HepG2 (cell line): ENCODE data around the gene TLR9. TPM values are rescaled to one million over a fixed set of nuclear protein-coding genes. Genes with fewer than 3 reads are reported as not detected.
A peak's percentile ranks its signal among the peaks of the same experiment; 100 is the strongest.

ENCODE experiments used
- ATAC-seq: fragments of 200-7000 bp; cut with Tn5 transposase; 3 replicates; pipeline ENCODE4 v1.9.1; 2020; ENCODE audit warnings: mild to moderate bottlenecking, moderate library complexity
- BruUV-seq: library from RNA; stranded (reverse); fragments of 400-500 nt; replicated peaks from 2 replicates; lab custom pipeline; 2021; lab: Mats Ljungman, UMichigan
- CTCF ChIA-PET: fragments of 300-600 bp; formaldehyde crosslinking; extraction: SDS; loops from one replicate; lab custom pipeline; 2021; ENCODE audit warnings: low total read pairs, inconsistent platforms, low intra/inter-chr PET ratio; lab: Yijun Ruan, JAX
- POLR2A ChIA-PET: fragments of 350-600 bp; sonication (Branson Sonifier 250); formaldehyde crosslinking; loops from one replicate; lab custom pipeline; 2020; ENCODE audit warnings: antibody characterized with exemption, inconsistent platforms; lab: Yijun Ruan, JAX
- DNase-seq: peaks from one replicate; pipeline ENCODE4 v3.0.0-alpha.2; 2015; ENCODE audit warnings: low spot score
- FAIRE-seq: peaks from 3 replicates; lab custom pipeline; 2011; peaks lifted over from hg19 to GRCh38; lab: Jason Lieb, UNC
- H2AFZ ChIP-seq: one replicate; pipeline ENCODE4 v1.6.1; 2011; ENCODE audit warnings: low read length, inconsistent platforms
- H3K27ac ChIP-seq: fragments of 300-600 bp; 3 replicates; pipeline ENCODE4 v1.8.0; 2011; ENCODE audit warnings: mixed run types, mild to moderate bottlenecking, mixed read lengths, low read length, inconsistent platforms; ENCODE audit not compliant: insufficient read depth; ENCODE audit errors: extremely low read length
- H3K27me3 ChIP-seq, 2 experiments: fragments of 200-600 bp in 1 of 2; 2 replicates in 1 of 2; 3 replicates in 1 of 2; pipeline versions ENCODE4 v1.6.0 to v1.8.0; 2011; ENCODE audit warnings: low read length in 2 of 2, mild to moderate bottlenecking in 2 of 2, moderate library complexity in 2 of 2, inconsistent platforms in 1 of 2; ENCODE audit not compliant: insufficient read depth in 2 of 2, control insufficient read depth in 1 of 2
- H3K36me3 ChIP-seq, 2 experiments: fragments of 200-600 bp in 1 of 2; replicated peaks in 1 of 2; 2 replicates in 1 of 2; 3 replicates in 1 of 2; pipeline versions ENCODE4 v1.5.1 to v1.8.0; 2011; ENCODE audit warnings: low read length in 2 of 2, inconsistent platforms in 1 of 2; ENCODE audit not compliant: insufficient read depth in 2 of 2, control insufficient read depth in 1 of 2
- H3K4me1 ChIP-seq: 2 replicates; pipeline ENCODE4 v1.5.1; 2012; ENCODE audit warnings: low read length, inconsistent platforms; ENCODE audit not compliant: insufficient read depth
- H3K4me2 ChIP-seq: 2 replicates; pipeline ENCODE4 v1.6.0; 2011; ENCODE audit warnings: low read depth, low read length, inconsistent platforms
- H3K4me3 ChIP-seq, 3 experiments: fragments of 200-600 bp in 1 of 3; sonication (generic), shearing (Covaris generic) in 1 of 3; replicated peaks in 1 of 3; 2 replicates each; pipeline ENCODE4 v1.5.1; 2011 to 2016; ENCODE audit warnings: low read length in 3 of 3, inconsistent platforms in 2 of 3, low read depth in 2 of 3, mild to moderate bottlenecking in 2 of 3, control low read depth in 1 of 3, mixed read lengths in 1 of 3; ENCODE audit not compliant: insufficient read depth in 1 of 3
- H3K79me2 ChIP-seq: one replicate; pipeline ENCODE4 v1.6.1; 2011; ENCODE audit warnings: low read length, inconsistent platforms; ENCODE audit not compliant: insufficient read depth
- H3K9ac ChIP-seq: 2 replicates; pipeline ENCODE4 v1.6.0; 2011; ENCODE audit warnings: mild to moderate bottlenecking, low read depth, low read length, inconsistent platforms; ENCODE audit not compliant: insufficient read depth
- H3K9me3 ChIP-seq: 2 replicates; pipeline ENCODE4 v1.5.1; 2012; ENCODE audit warnings: mild to moderate bottlenecking, low read length
- H4K20me1 ChIP-seq: 2 replicates; pipeline ENCODE4 v1.6.0; 2011; ENCODE audit warnings: inconsistent platforms, mild to moderate bottlenecking, low read length, moderate library complexity; ENCODE audit not compliant: insufficient read depth
- FOXK2 ChIP-seq: fragments of 450-650 bp; IDR thresholded peaks from 2 replicates; pipeline ENCODE4 v1.6.1; 2016
- MXD3 ChIP-seq: IDR thresholded peaks from 2 replicates; pipeline ENCODE4 v1.6.1; 2016; ENCODE audit warnings: mild to moderate bottlenecking, missing biosample characterization, missing genetic modification reagents
- NKX3-1 ChIP-seq: sonication (generic); formaldehyde crosslinking; IDR thresholded peaks from 2 replicates; pipeline ENCODE4 v1.5.0; 2020; ENCODE audit warnings: missing genetic modification reagents
- POLR2AphosphoS5 ChIP-seq: IDR thresholded peaks from 2 replicates; pipeline ENCODE4 v1.6.1; 2012; ENCODE audit warnings: low read depth, low read length
- RBM22 ChIP-seq: fragments of 200-400 bp; formaldehyde crosslinking; optimal IDR thresholded peaks from 2 replicates; pipeline ENCODE3; 2017; ENCODE audit warnings: mild to moderate bottlenecking, low read length, moderate library complexity
- SATB2 ChIP-seq: sonication (generic); formaldehyde crosslinking; IDR thresholded peaks from 2 replicates; pipeline ENCODE4 v1.5.0; 2020; ENCODE audit warnings: missing genetic modification reagents
- SKI ChIP-seq: fragments of 450-650 bp; IDR thresholded peaks from one replicate; pipeline ENCODE4 v1.6.1; 2018; ENCODE audit warnings: mild to moderate bottlenecking; ENCODE audit not compliant: partially characterized antibody
- SMARCC2 ChIP-seq: fragments of 450-650 bp; IDR thresholded peaks from 2 replicates; pipeline ENCODE4 v1.6.1; 2017; ENCODE audit warnings: antibody characterized with exemption, mild to moderate bottlenecking
- SMYD3 ChIP-seq: sonication (generic); formaldehyde crosslinking; IDR thresholded peaks from 2 replicates; pipeline ENCODE4 v1.8.1; 2023; ENCODE audit warnings: mild to moderate bottlenecking, missing genetic modification reagents
- SP2 ChIP-seq: sonication (generic); formaldehyde crosslinking; IDR thresholded peaks from 2 replicates; pipeline ENCODE4 v1.5.1; 2020; ENCODE audit warnings: mild to moderate bottlenecking, missing genetic modification reagents
- SP5 ChIP-seq: IDR thresholded peaks from 2 replicates; pipeline ENCODE4 v1.6.1; 2016; ENCODE audit warnings: low read depth, borderline replicate concordance
- ZKSCAN8 ChIP-seq: IDR thresholded peaks from 2 replicates; pipeline ENCODE4 v1.6.1; 2016; ENCODE audit warnings: borderline replicate concordance, missing genetic modification reagents, missing compliant biosample characterization
- ZNF614 ChIP-seq: IDR thresholded peaks from 2 replicates; pipeline ENCODE4 v1.6.1; 2018; ENCODE audit warnings: missing biosample characterization, missing genetic modification reagents, inconsistent platforms, borderline replicate concordance
- WGBS: methylation state at CpG from one replicate; pipeline ENCODE4 v1.1.6; 2017; ENCODE audit warnings: low lambda C conversion rate; 5-methylcytosine and 5-hydroxymethylcytosine counted together
- in situ Hi-C: cut with HindIII; loops from 2 replicates; pipeline ENCODE4 v1.10.0; 2017; ENCODE audit warnings: low pct_unique_long_range_greater_than_20kb; ENCODE audit not compliant: extremely low pct_ligation_motif_present
- intact Hi-C: fragments of 100-400 bp; cut with micrococcal nuclease; formaldehyde crosslinking; loops from one replicate; pipeline ENCODE4 v1.10.0; 2022; ENCODE audit not compliant: unreplicated experiment
- polyA plus RNA-seq, 8 experiments: library from polyadenylated mRNA; depleted of rRNA in 3 of 8; stranded (reverse) in 7 of 8; unstranded in 1 of 8; fragments of >200 nt; fragmentation: Illumina TruSeq in 4 of 8; extraction: Trizol in 4 of 8; gene quantifications; 2 replicates each; pipeline versions ENCODE4 v1.2.1 to v1.2.3, GENCODE V29; 2011 to 2016; ENCODE audit warnings: low read depth in 4 of 8, missing spikeins in 1 of 8, mixed read lengths in 1 of 8; ENCODE audit not compliant: insufficient read depth in 1 of 8
- total RNA-seq, 5 experiments: library from RNA; depleted of rRNA; stranded (reverse); fragments of >200 nt; fragmentation: Illumina TruSeq; extraction: Trizol; gene quantifications; 2 replicates each; pipeline ENCODE4 v1.2.3, GENCODE V29; 2016; ENCODE audit warnings: low read depth in 1 of 5
- TF ChIP-seq, protein P1 (sequence below): sonication (generic); formaldehyde crosslinking; IDR thresholded peaks from 2 replicates; pipeline ENCODE4 v1.4.0; 2020; ENCODE audit warnings: mild to moderate bottlenecking, missing genetic modification reagents
- TF ChIP-seq, protein P2 (sequence below): sonication (generic); formaldehyde crosslinking; IDR thresholded peaks from one replicate; pipeline ENCODE4 v1.5.1; 2020; ENCODE audit warnings: mild to moderate bottlenecking, missing genetic modification reagents; ENCODE audit errors: not compliant biosample characterization

TLR9 gene
- total and polyA plus RNA-seq, 2 of the 13 experiments (the other 11 are each of a cell fraction or from before 2014, with no cell fraction given): not detected

DNA sequence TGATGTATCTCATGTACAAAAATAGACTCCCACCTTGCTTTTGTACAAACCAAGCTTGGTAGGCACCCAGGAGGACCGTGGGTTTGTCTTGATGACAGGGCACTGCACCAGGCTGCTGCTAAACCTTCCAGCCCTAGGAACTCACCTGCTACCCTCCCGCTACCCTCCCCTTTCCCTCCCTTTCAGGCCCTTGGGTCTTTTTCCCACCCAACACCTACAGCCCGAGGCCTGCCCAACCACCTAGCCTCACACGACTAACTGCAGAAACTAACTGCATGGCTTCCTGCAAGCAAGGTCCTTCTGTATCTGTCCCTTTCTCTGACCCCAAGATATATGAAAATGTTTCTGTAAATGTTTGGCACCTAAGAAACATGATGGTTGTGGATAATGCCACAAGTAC, 31.2 kb upstream of the TLR9 start:
- CTCF ChIA-PET: no interaction called here
- Histone ChIP-seq H3K9me3 (no peaks in the 10 kb centered on the region), H3K27ac (no peak overlapping the region), H3K4me2 (no peak overlapping the region), H3K36me3 (peaks cover 41 to 81% of the 10 kb centered on the region in 2 experiments), H3K27me3 (no peaks in the 10 kb centered on the region), H3K9ac (no peak overlapping the region), H2AFZ (no peak overlapping the region), H3K79me2 (no peaks in the 10 kb centered on the region), H3K4me1 (no peaks in the 10 kb centered on the region), H4K20me1 (no peaks in the 10 kb centered on the region), H3K4me3 (no peak overlapping the region)
- ATAC-seq: no peak
- DNase-seq: no peak
- in situ Hi-C loops: no loop called here
- no peak for FAIRE-seq
- intact Hi-C loops: no loop called here
- WGBS: 92% methylated on average over 4 of the region's 4 CpGs
- BruUV-seq: no TSS peak
- POLR2A ChIA-PET: interaction anchor here (0.8 kb wide), 1 partner anchor 9 kb away, joined by 3 read pairs; no protein-coding TSS in a partner anchor
- no peak for TF ChIP-seq SMYD3 (CRISPR knock-in tag)
- no peak for TF ChIP-seq ZKSCAN8
- no peak for TF ChIP-seq SP2
- TF ChIP-seq ZNF614 (CRISPR knock-in tag): no peak
- TF ChIP-seq MXD3 (CRISPR knock-in tag): no peak
- TF ChIP-seq SKI: no peak
- no peak for TF ChIP-seq NKX3-1
- TF ChIP-seq SP5 (CRISPR knock-in tag): no peak
- TF ChIP-seq, protein P1, sequence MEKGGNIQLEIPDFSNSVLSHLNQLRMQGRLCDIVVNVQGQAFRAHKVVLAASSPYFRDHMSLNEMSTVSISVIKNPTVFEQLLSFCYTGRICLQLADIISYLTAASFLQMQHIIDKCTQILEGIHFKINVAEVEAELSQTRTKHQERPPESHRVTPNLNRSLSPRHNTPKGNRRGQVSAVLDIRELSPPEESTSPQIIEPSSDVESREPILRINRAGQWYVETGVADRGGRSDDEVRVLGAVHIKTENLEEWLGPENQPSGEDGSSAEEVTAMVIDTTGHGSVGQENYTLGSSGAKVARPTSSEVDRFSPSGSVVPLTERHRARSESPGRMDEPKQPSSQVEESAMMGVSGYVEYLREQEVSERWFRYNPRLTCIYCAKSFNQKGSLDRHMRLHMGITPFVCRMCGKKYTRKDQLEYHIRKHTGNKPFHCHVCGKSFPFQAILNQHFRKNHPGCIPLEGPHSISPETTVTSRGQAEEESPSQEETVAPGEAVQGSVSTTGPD (CRISPR knock-in tag): no peak
- no peak for TF ChIP-seq FOXK2
- peak; percentile 67 for TF ChIP-seq RBM22
- TF ChIP-seq, protein P2, sequence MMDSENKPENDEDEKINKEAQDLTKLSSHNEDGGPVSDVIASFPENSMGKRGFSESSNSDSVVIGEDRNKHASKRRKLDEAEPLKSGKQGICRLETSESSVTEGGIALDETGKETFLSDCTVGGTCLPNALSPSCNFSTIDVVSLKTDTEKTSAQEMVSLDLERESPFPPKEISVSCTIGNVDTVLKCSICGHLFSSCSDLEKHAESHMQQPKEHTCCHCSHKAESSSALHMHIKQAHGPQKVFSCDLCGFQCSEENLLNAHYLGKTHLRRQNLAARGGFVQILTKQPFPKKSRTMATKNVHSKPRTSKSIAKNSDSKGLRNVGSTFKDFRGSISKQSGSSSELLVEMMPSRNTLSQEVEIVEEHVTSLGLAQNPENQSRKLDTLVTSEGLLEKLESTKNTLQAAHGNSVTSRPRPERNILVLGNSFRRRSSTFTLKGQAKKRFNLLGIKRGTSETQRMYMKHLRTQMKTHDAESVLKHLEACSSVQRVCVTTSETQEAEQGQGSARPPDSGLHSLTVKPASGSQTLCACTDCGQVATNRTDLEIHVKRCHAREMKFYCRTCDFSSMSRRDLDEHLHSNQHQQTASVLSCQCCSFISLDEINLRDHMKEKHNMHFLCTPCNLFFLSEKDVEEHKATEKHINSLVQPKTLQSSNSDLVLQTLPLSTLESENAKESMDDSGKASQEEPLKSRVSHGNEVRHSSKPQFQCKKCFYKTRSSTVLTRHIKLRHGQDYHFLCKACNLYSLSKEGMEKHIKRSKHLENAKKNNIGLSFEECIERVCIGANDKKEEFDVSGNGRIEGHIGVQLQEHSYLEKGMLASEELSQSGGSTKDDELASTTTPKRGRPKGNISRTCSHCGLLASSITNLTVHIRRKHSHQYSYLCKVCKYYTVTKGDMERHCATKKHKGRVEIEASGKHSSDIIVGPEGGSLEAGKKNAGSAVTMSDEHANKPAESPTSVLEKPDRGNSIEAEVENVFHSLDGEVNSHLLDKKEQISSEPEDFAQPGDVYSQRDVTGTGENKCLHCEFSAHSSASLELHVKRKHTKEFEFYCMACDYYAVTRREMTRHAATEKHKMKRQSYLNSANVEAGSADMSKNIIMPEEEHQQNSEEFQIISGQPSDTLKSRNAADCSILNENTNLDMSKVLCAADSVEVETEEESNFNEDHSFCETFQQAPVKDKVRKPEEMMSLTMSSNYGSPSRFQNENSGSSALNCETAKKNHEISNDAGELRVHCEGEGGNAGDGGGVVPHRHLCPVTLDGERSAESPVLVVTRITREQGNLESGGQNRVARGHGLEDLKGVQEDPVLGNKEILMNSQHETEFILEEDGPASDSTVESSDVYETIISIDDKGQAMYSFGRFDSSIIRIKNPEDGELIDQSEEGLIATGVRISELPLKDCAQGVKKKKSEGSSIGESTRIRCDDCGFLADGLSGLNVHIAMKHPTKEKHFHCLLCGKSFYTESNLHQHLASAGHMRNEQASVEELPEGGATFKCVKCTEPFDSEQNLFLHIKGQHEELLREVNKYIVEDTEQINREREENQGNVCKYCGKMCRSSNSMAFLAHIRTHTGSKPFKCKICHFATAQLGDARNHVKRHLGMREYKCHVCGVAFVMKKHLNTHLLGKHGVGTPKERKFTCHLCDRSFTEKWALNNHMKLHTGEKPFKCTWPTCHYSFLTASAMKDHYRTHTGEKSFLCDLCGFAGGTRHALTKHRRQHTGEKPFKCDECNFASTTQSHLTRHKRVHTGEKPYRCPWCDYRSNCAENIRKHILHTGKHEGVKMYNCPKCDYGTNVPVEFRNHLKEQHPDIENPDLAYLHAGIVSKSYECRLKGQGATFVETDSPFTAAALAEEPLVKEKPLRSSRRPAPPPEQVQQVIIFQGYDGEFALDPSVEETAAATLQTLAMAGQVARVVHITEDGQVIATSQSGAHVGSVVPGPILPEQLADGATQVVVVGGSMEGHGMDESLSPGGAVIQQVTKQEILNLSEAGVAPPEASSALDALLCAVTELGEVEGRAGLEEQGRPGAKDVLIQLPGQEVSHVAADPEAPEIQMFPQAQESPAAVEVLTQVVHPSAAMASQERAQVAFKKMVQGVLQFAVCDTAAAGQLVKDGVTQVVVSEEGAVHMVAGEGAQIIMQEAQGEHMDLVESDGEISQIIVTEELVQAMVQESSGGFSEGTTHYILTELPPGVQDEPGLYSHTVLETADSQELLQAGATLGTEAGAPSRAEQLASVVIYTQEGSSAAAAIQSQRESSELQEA: no peak
- no peak for TF ChIP-seq SMARCC2
- TF ChIP-seq POLR2AphosphoS5: 0 out of 2 replicates have a peak, but pooled peaks have one; percentile 3
- TF ChIP-seq SATB2 (CRISPR knock-in tag): no peak
